HG02870 (cell line): ENCODE results near the gene HSPG2.

Experiments used
- ATAC-seq: cut with Tn5 transposase; IDR thresholded peaks from one replicate; pipeline ENCODE4 v1.9.1; 2021; ENCODE audit warnings: mild to moderate bottlenecking, moderate library complexity; ENCODE audit not compliant: unreplicated experiment

Gene HSPG2

DNA sequence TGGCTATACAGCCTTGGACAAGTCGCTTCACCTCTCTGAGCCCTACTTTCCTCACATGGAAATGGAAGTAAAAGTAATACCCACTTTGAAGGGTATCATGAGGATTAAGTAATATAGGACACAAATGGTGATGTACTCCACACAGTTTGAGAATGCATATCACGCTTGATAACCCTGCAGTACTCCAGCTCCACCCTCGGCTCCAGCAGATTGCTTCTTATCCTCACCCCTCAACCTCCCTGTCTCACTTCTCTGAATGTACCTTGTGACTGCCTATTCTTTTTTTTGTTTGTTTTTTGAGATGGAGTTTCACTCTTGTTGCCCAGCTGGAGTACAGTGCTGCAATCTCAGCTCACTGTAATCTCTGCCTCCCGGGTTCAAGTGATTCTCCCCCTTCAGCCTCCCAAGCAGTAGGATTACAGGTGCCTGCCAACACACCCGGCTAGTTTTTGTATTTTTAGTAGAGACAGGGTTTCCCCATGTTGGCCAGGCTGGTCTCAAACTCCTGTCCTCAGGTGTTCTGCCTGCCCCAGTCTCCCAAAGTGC, 69.6 kb downstream of the HSPG2 start:
- ATAC-seq: no peak

DNA sequence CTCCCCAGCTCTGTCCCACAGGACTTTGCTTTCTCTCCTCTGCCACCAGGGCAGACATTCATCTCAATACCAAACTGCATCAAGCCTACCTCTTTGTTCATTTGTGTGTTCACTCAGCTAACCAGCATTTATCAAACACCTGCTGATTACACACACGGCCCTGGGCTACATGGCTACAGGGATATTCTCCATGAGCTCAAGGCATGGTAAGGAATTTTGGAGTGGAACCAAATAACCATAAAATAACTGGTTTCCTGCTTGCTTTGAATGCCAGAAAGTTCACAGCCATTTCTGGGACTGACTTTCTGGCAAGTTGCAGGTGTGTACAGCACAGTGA, 70.4 kb downstream of the HSPG2 start:
- ATAC-seq: no peak

DNA sequence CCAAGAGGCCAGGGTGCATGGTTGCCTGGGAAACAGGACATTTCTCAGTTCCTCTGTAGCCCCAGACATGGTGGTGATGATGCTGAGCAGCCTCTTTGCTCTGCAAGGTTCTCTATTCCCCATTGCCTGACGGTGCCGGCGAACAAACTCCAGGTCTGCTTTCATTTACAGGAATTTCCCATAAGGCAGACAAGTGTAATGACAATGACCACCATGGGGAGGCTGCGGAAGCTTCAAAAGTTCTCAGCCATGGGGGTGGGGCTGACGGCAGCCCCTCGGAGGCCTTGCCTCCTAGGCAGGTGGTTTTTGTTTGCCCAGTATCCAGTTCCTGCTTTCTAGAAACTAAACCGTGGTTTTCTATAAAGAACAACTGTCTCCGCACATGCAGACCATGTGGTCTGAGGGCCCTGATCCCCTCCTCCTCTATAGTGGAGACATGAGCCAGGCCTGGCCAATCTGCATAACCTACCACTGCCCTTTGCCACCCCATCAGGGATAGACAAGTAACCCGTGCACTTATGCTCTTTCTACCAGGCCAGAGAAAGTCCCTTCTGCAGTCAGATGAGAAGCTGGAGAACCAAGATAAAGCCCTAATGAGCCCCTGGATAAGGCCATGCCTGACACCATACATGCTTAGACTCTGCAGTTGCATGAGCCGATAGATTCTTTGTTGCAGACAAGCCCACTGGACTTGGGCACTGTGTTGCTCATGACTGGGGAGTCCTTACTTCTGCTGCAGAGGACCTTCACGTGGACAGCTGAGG, 71.0 kb downstream of the HSPG2 start:
- ATAC-seq: peak; percentile 75

DNA sequence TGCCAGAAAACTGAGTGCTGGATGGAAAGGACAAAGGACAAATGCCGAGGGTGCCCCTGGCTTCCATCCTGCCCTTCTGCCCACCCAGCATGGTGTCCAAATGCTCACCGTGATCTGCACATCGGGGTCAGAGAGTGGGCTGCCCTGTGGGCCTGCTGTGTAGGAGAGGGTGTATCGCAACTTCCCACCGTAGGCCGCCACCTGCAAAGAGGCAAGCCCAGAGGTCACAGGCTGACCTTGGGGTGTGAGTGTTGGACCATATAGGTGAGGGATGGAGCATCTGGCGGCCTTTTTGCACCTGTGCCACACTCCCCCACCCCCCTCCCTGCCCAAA, 71.5 kb downstream of the HSPG2 start:
- no peak for ATAC-seq

- no peak for ATAC-seq
Measured at GRCh38 chr1:21864730-21865129, 72.4 kb downstream of the HSPG2 start.

DNA sequence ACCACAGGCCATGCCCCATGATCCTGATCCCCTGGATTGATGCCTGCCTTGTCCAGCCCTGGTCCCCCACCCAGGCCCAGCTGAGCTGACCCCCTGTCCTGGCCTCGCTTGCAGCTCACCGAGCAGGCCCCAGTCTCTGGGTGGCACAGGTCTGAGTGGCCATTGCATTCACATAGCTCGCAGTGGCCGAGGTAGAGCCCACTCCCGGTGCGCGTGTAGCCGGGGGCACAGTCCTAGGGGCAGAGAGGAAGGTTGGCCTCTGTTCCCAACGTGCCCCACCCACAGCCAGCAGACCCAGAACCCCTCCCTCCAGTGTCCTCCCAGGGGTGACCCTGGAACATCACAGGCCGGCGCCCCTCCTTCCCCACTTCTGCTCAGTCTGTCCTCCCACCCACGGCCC, 73.1 kb downstream of the HSPG2 start:
- ATAC-seq: no peak

DNA sequence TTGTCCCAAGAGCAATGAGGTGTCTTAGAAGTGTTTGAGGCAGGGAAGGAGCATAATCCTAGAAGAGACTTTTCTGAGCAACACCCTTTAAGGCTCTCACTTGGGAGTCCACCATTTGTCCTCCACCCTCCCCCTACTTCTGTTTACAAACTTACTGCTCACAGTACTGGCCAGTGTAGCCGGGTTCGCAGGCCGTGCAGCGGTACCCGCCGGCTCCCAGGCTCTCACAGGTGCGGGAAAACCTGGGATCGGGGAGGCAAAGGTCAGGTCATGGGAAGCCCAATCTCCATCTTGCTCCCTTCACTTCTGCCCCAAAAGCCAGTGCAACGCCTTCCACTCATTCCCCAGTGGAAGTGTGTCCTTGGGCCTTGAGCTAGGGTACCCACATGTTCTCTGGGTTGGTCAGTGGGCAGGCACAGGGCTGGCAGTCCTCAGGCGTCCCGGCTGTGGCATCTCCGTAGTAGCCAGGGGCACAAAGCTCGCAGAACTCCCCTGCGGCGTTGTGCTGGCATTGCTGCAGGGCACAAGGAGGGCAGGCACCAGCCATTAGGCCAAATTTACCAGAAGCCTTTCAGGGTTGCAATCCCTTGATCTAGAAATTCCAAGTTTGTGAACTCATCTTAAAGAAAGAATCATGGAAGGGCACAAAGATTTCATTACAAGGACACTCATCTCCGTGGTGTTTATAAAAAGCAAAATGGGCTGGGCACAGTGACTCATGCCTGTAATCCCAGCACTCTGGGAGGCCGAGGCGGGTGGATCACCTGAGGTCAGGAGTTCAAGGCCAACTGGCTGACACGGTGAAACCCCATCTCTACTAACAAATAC, 75.3 kb downstream of the HSPG2 start:
- ATAC-seq: no peak

DNA sequence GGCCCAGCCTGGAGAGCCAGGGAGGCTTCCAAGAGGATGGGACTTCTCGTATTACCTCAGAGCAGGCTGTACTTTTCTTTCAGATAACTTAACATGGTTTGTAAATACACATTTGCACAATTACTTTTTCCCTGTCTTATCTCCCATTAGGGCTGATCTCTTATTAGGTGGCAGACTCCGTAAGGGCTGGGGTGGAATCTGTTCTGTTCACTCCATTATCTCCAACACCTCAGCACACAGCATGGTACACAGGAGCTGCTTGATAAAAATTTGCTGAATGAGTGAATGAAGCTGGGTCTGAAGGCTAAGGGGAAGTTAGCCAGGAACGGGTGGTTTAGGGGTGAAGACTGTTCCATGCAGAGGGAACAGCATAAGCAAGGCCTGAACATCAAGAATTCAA, 76.1 kb downstream of the HSPG2 start:
- no peak for ATAC-seq

- ATAC-seq: no peak
Measured at GRCh38 chr1:21859669-21860179, 77.4 kb downstream of the HSPG2 start.

- no peak for ATAC-seq
Measured at GRCh38 chr1:21857840-21858670, 79.1 kb downstream of the HSPG2 start.

DNA sequence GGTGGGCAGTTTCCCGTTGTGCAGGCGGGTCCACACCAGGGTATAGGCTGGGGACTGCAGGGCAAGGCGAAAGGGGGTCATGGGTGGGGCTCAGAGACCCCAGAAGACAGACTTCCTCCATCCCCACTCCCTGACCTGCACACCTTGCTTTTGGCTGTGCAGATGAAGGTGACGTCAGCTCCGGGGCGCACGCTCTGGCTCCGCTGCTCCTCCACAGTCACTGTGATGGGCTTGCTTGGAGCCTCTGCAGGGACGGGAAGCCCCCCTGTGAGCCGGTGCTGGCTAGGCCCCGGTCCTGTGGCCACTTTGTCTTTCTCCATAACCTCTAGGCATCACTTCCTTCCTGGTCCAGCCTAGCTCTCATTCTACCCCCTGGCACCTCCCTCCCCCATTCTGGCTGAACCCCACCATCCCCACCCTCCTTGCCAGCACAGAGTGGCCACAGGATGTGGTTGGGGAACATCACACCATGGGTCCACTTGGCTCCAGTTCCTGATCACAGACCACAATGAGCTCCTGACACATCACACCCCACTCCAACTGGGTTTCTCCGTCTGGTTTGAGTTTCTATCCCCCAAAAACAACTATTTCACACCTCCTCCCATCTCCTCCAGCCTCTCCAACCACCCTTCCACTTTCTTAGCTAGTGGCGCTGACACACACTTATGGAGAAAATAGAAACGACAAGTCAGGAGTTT, 79.8 kb downstream of the HSPG2 start:
- ATAC-seq: no peak

GRCh38 chr1:21855257-21856096, 81.6 kb downstream of the HSPG2 start:
- ATAC-seq: no peak

- ATAC-seq: no peak
Measured at GRCh38 chr1:21854751-21855131, 82.4 kb downstream of the HSPG2 start.

DNA sequence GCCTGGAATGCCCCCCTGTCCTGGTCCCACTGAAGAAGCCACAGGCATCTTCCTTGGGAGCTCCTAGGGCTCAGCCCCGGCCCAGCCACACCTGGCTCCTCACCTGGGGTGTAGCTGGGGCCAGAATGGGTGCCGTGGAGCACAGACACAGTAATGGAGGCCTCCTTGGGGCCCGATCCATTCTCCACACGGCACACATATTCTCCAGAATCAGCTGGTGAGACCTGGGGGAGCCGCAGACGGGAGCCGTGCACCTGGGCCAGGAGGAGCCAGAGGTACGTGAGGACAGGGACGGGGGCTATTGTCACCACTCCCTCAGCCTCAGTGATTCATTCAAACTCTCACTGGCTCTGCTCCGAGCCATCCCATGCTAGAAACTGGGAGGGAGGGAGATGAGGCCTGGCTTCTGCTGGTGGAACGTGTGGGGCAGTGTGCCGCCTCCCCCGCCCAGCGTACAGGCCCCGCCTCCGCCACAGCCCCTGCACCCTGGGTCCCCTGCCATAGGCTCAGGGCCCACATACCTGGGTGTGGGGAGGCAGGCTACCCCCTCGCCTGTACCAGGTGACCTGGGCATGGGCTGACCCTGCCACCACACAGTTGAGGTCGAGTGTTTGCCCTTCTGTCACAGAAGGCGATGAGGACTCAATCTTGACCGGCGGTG, 82.9 kb downstream of the HSPG2 start:
- no peak for ATAC-seq

DNA sequence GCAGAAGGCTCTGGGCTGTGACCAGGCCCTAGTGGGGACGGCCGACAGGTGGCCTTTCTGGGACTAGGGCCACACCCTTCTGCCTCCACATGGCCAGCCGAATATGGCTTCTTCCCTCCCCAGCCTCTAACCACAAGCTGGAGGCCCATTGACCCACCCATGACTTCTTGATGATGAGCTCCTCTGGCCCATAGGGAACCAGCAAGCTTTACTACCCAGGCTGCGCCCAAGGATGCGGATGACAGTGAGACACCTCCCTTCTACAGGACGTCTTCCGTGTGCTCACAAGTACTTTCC, 84.0 kb downstream of the HSPG2 start:
- no peak for ATAC-seq

- ATAC-seq: peak; percentile 75
Measured at GRCh38 chr1:21852282-21853130, 84.6 kb downstream of the HSPG2 start.

GRCh38 chr1:21851430-21852250, 85.5 kb downstream of the HSPG2 start:
- no peak for ATAC-seq
